Naive B cell (primary cell): Measurements from ENCODE around the gene DIS3L2. TPM values are rescaled to one million over a fixed set of nuclear protein-coding genes. Genes with fewer than 3 reads are reported as not detected.

Experiments used
- ATAC-seq, 2 donors: fragments of 150-1000 bp; cut with Tn5 transposase; 2 replicates each; pipeline ENCODE4 v1.10.0; 2021; ENCODE audit warnings: low read depth in 2 of 2, mild to moderate bottlenecking in 2 of 2, moderate library complexity in 2 of 2
- DNase-seq: peaks from one replicate; pipeline ENCODE4 v3.0.0; 2022
- H3K27ac Mint-ChIP-seq, 6 donors: one replicate each; pipeline ENCODE4 v1.8.0; 2020 to 2022; ENCODE audit warnings: mild to moderate bottlenecking in 6 of 6, mixed read lengths in 6 of 6, moderate library complexity in 5 of 6, inconsistent platforms in 2 of 6
- H3K27me3 Mint-ChIP-seq, 3 donors: one replicate each; pipeline ENCODE4 v1.8.0; 2021 to 2022; ENCODE audit warnings: mixed read lengths in 3 of 3, mild to moderate bottlenecking in 1 of 3
- H3K36me3 Mint-ChIP-seq, 2 donors: one replicate each; pipeline ENCODE4 v1.8.0; 2020 to 2022; ENCODE audit warnings: mixed read lengths in 2 of 2, inconsistent platforms in 1 of 2, mild to moderate bottlenecking in 1 of 2
- H3K4me1 Mint-ChIP-seq, 3 donors: one replicate each; pipeline ENCODE4 v1.8.0; 2020 to 2022; ENCODE audit warnings: mixed read lengths in 3 of 3, inconsistent platforms in 1 of 3, mild to moderate bottlenecking in 1 of 3, moderate library complexity in 1 of 3
- H3K4me3 Mint-ChIP-seq, 8 donors: one replicate each; pipeline ENCODE4 v1.8.0; 2020 to 2022; ENCODE audit warnings: mild to moderate bottlenecking in 8 of 8, mixed read lengths in 8 of 8, moderate library complexity in 8 of 8, inconsistent platforms in 2 of 8
- H3K9me3 Mint-ChIP-seq, 7 donors: one replicate each; pipeline ENCODE4 v1.8.0; 2020 to 2022; ENCODE audit warnings: mixed read lengths in 7 of 7, mild to moderate bottlenecking in 5 of 7, inconsistent platforms in 2 of 7, moderate library complexity in 1 of 7
- polyA plus RNA-seq, 6 donors: library from polyadenylated mRNA; unstranded; fragments of 300-500 nt; fragmentation: Illumina TruSeq; gene quantifications; one replicate each; pipeline ENCODE4 v1.2.3, GENCODE V29; 2021; ENCODE audit warnings: low read depth in 6 of 6

DIS3L2 gene
- polyA plus RNA-seq, 6 donors from 2014 or later: 6.0 to 29.0 (median 17.6) TPM

DNA sequence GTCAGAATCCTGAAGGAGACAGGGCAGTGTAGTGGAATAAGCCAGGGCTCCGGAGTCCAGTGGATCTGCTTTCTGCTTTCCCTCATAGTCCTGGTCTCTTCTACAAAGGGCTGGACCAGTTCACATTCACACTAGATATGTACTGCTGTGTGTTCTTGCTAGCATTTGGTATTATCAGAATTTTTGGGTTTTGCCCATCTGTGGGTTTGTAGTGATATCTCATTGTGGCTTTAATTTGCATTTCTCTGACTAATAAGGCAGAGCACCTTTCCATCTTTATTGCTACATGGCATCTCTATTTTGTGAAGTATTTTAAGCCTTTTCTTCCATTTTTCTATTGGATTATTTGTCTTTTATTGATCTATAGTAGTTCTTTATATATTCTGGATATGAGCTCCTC is 114.8 kb downstream of the DIS3L2 start:
- peaks cover 41 to 52% (median 47%) of the 10 kb centered on the region in 3 donors for H3K4me1 Mint-ChIP-seq
- peaks cover 0 to 8% of the 10 kb centered on the region in 2 donors for H3K36me3 Mint-ChIP-seq
- H3K27ac Mint-ChIP-seq: peak overlapping the region in 1 of 6 donors; percentile 21
- ATAC-seq (no peak), DNase-seq (no peak)
- no peak overlapping the region for H3K4me3 Mint-ChIP-seq
- peaks cover 0 to 3% (median 0%) of the 10 kb centered on the region in 7 donors for H3K9me3 Mint-ChIP-seq
- no peaks in the 10 kb centered on the region for H3K27me3 Mint-ChIP-seq

DNA sequence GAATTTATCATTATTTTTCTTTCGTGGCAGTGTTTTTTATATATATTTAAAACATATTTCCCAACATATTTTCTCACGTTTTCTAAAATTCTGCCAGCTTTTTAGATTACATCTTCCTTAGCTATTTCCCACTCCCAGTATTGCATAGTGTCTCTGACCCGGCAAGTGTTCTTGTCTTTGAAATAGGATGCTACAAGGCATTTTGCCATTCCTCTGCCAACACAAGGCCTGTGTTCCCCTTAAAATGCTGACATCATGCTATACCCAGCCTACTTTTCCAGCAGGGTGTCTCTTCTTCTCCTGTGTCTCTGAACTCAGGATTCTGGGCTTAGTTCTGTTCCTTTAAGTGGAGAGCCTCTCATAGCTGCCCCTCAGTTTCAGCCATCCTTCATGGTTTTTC is 115.2 kb downstream of the DIS3L2 start:
- Mint-ChIP-seq H3K4me3 (no peak overlapping the region), H3K27ac (no peak overlapping the region), H3K36me3 (peaks cover 0 to 8% of the 10 kb centered on the region in 2 donors), H3K27me3 (no peaks in the 10 kb centered on the region), H3K9me3 (peaks cover 0 to 5% (median 0%) of the 10 kb centered on the region in 7 donors), H3K4me1 (peaks cover 36 to 48% (median 42%) of the 10 kb centered on the region in 3 donors)
- no peak for DNase-seq
- ATAC-seq: no peak

DNA sequence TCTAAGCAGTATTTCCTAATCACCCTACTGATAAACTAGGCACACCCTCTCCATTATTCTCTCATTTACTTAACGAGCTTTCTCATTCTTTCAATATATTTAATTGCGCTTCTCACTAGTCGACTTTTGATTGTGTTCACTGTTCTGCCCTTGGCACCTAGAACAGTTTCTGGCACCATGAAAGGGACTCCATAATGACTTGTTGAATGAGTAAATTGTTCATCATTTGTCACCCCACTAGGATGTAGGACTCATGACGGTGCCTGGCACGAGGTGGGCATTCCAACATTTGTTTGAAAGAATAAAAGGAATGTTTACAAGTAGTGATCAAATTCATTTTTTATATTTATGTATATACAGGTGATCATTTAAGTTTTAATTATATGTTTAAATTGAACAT is 123.7 kb downstream of the DIS3L2 start:
- ATAC-seq (no peak), DNase-seq (no peak)
- Mint-ChIP-seq H3K27me3 (no peaks in the 10 kb centered on the region), H3K27ac (no peak overlapping the region), H3K4me1 (peaks cover 1 to 10% (median 7%) of the 10 kb centered on the region in 3 donors), H3K4me3 (no peak overlapping the region), H3K36me3 (peaks cover 17 to 20% of the 10 kb centered on the region in 2 donors), H3K9me3 (peaks cover 0 to 15% (median 7%) of the 10 kb centered on the region in 7 donors)

DNA sequence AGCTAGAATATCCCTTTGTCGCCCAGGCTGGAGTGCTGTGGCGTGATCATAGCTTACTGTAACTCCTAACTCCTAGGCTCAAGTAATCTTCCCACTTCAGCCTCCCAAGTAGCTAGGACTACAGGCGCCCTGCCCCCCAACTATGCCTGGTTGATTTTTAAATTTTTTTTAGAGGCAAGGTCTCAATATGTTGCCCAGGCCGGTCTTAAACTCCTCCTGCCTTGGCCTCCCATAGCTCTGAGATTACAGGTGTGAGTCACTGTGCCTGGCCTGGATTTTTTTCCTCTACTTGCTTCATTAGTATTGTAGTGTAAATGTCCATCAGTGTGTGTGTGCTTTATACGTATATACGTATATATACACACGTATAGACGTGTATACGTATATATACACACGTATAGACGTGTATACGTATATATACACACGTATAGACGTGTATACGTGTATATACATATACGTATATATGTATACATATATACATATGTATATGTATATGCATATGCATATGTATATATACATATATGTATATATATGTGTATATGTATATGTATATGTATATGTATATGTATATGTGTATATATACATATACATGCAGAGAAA is 124.4 kb downstream of the DIS3L2 start:
- DNase-seq (no peak), ATAC-seq (no peak)
- peaks cover 3 to 10% (median 4%) of the 10 kb centered on the region in 3 donors for H3K4me1 Mint-ChIP-seq
- peaks cover 23 to 26% of the 10 kb centered on the region in 2 donors for H3K36me3 Mint-ChIP-seq
- no peak overlapping the region for H3K27ac Mint-ChIP-seq
- H3K4me3 Mint-ChIP-seq: no peak overlapping the region
- peaks cover 0 to 15% (median 7%) of the 10 kb centered on the region in 7 donors for H3K9me3 Mint-ChIP-seq
- no peaks in the 10 kb centered on the region for H3K27me3 Mint-ChIP-seq

DNA sequence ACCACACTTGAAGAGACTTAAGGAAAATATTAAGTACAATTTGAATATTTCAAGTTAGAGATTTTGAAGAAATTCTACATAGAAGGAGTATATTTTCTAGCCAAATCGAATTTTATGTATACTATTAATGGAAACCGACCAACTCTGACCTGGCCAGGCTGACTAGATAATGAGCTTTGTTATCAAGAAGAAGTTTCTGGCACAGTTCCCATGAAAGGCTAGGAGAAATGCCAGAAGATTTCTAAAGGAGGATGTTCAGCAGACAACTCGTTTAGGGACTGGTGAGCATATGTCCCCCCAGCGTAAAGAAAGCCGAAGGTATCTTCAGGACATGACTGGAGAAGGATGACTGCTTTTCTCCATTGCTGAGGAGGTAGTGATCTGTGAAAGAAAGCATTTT is 127.3 kb downstream of the DIS3L2 start:
- Mint-ChIP-seq H3K27ac (no peak overlapping the region), H3K27me3 (no peaks in the 10 kb centered on the region), H3K4me1 (peaks cover 0 to 19% (median 4%) of the 10 kb centered on the region in 3 donors), H3K36me3 (peaks cover 42 to 49% of the 10 kb centered on the region in 2 donors), H3K4me3 (no peak overlapping the region), H3K9me3 (peaks cover 0 to 15% (median 5%) of the 10 kb centered on the region in 7 donors)
- DNase-seq (no peak), ATAC-seq (no peak)

DNA sequence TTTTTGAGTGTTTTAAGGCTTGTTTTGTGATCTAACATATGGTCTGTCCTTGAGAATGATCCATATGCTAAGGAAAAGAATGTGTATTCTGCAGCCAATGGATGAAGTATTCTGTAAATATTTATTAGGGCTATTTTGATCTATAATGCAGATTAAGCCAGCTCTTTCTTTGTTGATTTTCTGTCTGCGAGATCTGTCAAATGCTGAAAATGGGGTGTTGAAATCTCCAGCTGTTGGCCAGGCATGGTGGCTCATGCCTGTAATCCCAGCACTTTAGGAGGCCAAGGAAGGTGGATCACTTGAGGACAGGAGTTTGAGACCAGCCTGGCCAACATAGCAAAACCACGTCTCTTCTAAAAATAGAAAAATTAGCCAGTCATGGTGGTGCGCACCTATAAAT is 132.7 kb downstream of the DIS3L2 start:
- DNase-seq (no peak), ATAC-seq (no peak)
- H3K4me1 Mint-ChIP-seq: peaks cover 0 to 12% (median 4%) of the 10 kb centered on the region in 3 donors

DNA sequence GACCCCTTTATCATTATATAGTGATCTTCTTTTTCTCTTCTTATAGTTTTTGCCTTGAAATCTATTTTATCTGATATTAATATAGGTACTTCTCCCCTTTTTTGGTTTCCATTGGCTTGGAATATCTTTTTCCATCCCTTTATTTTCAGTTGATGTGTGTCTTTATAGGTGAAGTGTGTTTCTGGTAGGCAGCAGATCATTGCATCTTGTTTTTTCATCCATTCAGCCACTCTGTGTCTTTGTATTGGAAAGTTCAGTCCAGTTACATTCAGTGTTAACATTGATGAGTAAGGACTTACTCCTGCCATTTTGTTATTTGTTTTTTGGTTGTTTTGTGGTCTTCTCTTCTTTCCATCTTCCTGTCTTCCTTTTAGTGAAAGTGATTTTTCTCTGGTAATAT is 133.4 kb downstream of the DIS3L2 start:
- ATAC-seq (no peak), DNase-seq (no peak)
- Mint-ChIP-seq H3K4me3 (no peak overlapping the region), H3K27ac (no peak overlapping the region), H3K27me3 (no peaks in the 10 kb centered on the region), H3K36me3 (peaks cover 74 to 87% of the 10 kb centered on the region in 2 donors), H3K9me3 (peaks cover 12 to 57% (median 38%) of the 10 kb centered on the region in 7 donors), H3K4me1 (peaks cover 0 to 12% (median 4%) of the 10 kb centered on the region in 3 donors)

More for the DNA sequence above, 132.7 kb downstream of the DIS3L2 start:
- H3K9me3 Mint-ChIP-seq: peaks cover 12 to 57% (median 38%) of the 10 kb centered on the region in 7 donors
- no peak overlapping the region for H3K4me3 Mint-ChIP-seq
- H3K27ac Mint-ChIP-seq: no peak overlapping the region
- H3K36me3 Mint-ChIP-seq: peaks cover 80 to 93% of the 10 kb centered on the region in 2 donors
- H3K27me3 Mint-ChIP-seq: no peaks in the 10 kb centered on the region

DNA sequence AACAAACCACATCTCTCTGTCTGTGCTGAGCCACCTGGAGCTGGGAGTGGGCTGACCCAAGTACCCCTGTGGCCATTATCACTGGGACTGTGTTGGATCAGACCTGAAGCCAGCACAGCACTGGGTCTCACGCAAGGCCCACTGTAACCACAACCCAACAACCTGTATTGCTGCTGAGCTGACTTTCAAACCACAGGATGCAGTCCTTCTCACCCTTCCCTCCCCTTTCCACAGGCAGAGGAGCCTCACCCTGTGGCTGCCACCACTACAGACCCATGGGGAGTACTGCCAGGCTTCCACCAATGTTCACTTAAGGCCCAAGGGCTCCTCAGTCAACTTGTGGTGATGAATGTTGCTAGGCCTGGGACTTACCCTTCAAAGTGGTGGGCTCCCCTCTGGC is 135.7 kb downstream of the DIS3L2 start:
- DNase-seq (no peak), ATAC-seq (no peak)
- Mint-ChIP-seq H3K4me3 (peak overlapping the region in 1 of 8 donors; percentile 12), H3K27ac (no peak overlapping the region), H3K36me3 (peaks cover 52 to 63% of the 10 kb centered on the region in 2 donors), H3K27me3 (no peaks in the 10 kb centered on the region), H3K4me1 (peaks cover 5 to 6% (median 5%) of the 10 kb centered on the region in 3 donors), H3K9me3 (peaks cover 12 to 54% (median 44%) of the 10 kb centered on the region in 7 donors)

DNA sequence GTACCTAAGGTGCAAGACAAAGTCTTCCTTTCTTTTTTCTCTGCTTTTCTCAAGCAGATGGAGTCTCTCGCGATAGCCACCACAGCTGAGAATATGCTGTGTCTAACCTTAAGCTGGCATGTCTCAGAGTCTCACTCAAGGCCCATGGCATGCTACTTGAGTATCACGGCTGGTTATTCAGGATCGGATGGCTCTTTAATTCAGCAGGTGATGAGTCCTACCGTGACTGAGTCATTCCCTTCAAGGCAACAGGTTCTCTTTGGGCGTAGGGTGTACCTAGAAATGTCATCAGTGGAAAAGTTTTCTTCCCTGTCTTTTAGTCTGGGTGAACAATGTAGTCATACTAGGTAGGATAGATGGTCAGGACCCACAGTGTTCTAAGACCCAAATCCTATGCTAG is 136.2 kb downstream of the DIS3L2 start:
- Mint-ChIP-seq H3K4me1 (peaks cover 6 to 9% (median 8%) of the 10 kb centered on the region in 3 donors), H3K36me3 (peaks cover 52 to 60% of the 10 kb centered on the region in 2 donors), H3K27ac (no peak overlapping the region), H3K4me3 (no peak overlapping the region), H3K9me3 (peaks cover 12 to 53% (median 44%) of the 10 kb centered on the region in 7 donors), H3K27me3 (no peaks in the 10 kb centered on the region)
- ATAC-seq (no peak), DNase-seq (no peak)

DNA sequence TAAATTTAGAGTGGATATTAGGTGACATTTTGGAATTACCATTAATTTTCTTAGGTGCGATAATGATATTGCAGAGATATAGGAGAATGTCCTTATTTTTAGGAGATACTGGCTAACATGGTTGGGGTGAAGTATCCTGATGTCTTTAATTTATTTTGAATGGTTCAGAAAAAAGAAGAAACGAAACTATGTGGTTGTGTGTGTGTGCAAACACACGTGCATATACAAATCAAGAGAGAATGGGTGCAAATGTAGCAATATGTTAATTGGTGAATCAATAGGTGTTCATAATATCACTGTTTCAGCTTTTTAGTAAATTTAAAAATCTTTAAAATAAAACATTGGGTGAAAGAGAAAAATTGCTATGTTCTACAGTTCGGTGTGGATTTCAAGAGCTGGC is 140.9 kb downstream of the DIS3L2 start:
- H3K4me3 Mint-ChIP-seq: peak overlapping the region in 1 of 8 donors; percentile 16
- no peak for DNase-seq
- H3K36me3 Mint-ChIP-seq: peaks cover 10 to 30% of the 10 kb centered on the region in 2 donors
- peaks cover 8 to 10% (median 9%) of the 10 kb centered on the region in 3 donors for H3K4me1 Mint-ChIP-seq
- ATAC-seq: peak in 1 of 2 donors; percentile 23
- no peaks in the 10 kb centered on the region for H3K27me3 Mint-ChIP-seq
- H3K27ac Mint-ChIP-seq: peak overlapping the region in 1 of 6 donors; percentile 2
- H3K9me3 Mint-ChIP-seq: peaks cover under 1 to 15% (median 6%) of the 10 kb centered on the region in 7 donors

DNA sequence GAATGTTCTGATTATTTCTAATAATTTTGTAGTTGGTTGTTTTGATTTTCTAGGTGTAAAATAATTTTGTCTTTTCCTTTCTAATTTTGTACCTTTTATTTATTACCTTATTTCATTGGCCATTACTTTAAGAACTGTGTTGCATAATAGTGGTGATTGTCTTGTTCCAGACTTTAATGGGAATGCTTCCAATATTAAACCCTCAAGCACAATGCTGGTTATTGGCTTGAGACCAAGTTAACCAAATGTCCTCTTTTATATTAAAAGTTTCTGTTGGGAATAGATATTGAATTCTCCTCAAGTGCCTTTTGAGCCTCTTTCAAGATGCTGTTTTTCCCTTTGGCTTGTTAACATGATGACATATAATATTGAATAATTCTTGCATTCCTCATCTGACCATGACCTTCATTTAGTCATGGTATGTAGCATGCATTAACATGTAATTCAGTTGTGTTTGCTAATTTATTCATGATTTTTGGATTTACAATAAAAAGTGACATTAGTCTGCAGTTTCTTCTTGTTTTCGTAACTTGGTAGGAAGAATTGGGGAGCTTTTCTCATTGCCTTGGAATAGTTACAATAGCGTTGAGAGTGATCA is 141.7 kb downstream of the DIS3L2 start:
- no peaks in the 10 kb centered on the region for H3K27me3 Mint-ChIP-seq
- ATAC-seq (no peak), DNase-seq (no peak)
- peaks cover 2 to 23% of the 10 kb centered on the region in 2 donors for H3K36me3 Mint-ChIP-seq
- no peak overlapping the region for H3K4me3 Mint-ChIP-seq
- H3K4me1 Mint-ChIP-seq: peaks cover 8 to 10% (median 9%) of the 10 kb centered on the region in 3 donors
- peaks cover 0 to 10% (median 3%) of the 10 kb centered on the region in 7 donors for H3K9me3 Mint-ChIP-seq
- no peak overlapping the region for H3K27ac Mint-ChIP-seq

DNA sequence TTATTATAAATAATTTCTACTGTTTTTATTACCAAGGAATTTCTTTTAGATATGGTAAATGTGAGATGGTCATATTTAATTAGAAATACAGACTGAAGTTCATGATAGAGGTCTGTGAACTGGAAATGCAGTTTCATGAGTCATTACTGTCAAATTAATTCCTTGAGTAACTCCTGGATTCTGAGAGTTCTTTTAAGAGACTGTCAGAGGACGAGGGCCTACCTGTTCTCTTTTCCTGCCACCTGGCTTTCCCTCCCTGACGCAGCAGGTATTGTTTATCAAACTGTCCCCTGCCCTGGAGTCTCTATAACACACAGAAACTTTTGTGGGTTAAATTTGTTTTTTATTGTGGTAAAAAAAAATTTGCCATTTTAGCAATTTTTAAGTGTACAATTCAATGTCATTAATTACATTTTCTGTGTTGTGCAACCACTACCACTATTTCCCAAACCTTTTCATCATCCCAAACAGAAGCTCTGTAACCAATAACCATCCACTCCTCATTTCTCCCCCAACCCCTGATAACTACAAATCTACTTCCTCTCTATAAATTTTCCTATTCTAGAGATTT is 142.6 kb downstream of the DIS3L2 start:
- no peak overlapping the region for H3K4me3 Mint-ChIP-seq
- no peak for ATAC-seq

DNA sequence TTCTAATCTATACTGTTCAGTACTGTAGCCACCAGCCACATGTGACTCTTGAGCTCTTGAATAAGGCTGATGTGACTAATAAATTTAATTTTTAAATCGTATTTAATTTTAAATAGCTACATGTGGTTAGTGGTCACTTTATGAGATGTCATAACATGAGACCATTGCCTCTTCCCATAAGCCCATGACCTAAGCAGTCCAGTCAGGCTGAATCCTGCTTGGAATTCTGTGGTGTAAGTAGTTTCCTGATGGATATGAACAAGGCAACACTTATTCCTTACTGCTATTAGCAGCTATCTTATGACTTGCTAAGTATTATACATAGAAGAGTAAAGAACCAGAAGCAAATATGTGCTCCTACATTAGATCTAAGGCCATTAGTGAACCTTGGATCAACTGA is 150.0 kb downstream of the DIS3L2 start:
- no peak for ATAC-seq
- H3K27me3 Mint-ChIP-seq: no peaks in the 10 kb centered on the region
- DNase-seq: no peak
- no peak overlapping the region for H3K4me3 Mint-ChIP-seq
- H3K4me1 Mint-ChIP-seq: peaks cover 2 to 5% (median 4%) of the 10 kb centered on the region in 3 donors
- no peak overlapping the region for H3K27ac Mint-ChIP-seq
- H3K36me3 Mint-ChIP-seq: peaks cover 0 to 6% of the 10 kb centered on the region in 2 donors
- peaks cover 0 to 3% (median 0%) of the 10 kb centered on the region in 7 donors for H3K9me3 Mint-ChIP-seq

More for the DNA sequence above, 142.6 kb downstream of the DIS3L2 start:
- no peaks in the 10 kb centered on the region for H3K27me3 Mint-ChIP-seq
- H3K36me3 Mint-ChIP-seq: peaks cover 0 to 16% of the 10 kb centered on the region in 2 donors
- DNase-seq: no peak
- no peak overlapping the region for H3K27ac Mint-ChIP-seq
- H3K4me1 Mint-ChIP-seq: peaks cover 8 to 10% (median 9%) of the 10 kb centered on the region in 3 donors
- peaks cover 0 to 6% (median 3%) of the 10 kb centered on the region in 7 donors for H3K9me3 Mint-ChIP-seq
